ENCODE measurements around the gene ATOX1.

DNA sequence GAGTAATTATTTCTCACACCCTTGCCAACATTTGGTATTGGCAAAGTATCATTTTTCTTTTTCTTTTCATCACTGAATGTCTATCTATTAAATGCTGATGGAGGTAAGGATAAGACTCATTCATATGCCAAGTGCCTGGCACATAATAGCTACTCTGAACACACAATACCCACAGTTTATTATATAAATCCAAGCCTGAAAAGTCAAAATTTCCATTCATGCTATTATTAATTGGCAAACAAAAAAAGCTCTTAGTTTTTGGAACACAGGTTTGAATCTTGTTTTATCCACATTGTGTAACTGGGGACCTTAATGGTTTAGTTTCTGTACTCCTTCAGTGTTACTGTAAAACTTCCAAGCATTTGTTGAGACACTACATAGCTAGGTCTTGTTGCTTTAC, 6.4 kb upstream of the ATOX1 start:
- no peak for TF ChIP-seq GATA3 (IDR thresholded peaks at IDR 0.05; ENCODE audit: low read depth, low read length)
- TF ChIP-seq GATA2 (IDR thresholded peaks at IDR 0.05; ENCODE audit: low read depth, low read length) = no peak

All from SH-SY5Y (cell line).